ENCODE results near the gene ADAM8.
"Not testable (repeated sequence)": the region's sequence is repeated elsewhere in the genome, so short reads cannot be mapped to it uniquely, and the experiment has no call there.

The ADAM8 gene

DNA sequence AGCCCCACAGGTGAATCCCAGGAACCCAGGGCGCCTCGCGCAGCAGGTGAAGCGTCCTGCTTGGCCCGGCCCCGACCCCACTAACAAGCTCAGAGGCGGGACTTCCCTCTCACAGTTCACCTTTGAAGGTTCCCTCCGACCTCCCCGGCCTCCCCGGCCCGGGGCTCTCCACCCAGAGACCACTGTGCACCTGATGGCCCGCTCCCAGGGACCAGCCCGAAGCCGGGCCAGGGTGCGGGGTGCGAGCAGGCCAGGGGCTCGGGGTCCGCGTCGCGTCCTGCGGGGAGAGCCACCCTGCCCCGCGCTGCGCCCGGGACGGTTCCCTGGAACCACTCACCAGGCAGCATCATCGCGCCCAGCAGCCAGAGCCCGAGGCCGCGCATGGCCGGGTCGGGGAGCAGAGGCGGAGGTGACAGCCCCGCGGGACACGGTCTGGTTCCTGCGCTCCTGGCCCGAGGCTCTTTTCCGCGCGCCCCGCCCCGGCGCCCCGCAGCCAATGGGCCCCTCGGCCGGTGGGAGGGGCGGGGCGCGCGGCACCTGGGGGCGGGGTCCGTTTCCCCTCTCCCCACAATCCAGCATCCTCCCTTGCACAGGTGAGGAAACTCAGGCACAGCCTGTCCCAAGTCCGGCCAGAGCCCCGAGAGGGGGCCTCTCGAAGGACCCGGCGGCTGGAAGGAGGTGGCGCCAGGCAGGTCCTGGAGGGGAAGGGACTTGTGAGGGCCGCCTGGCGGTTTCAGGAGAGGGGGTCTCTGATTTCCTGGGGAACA lies at the start of gene ADAM8:
TSS of gene ADAM8 (minus strand) at position 434 of the 767 bp plus-strand sequence. CDS start at position 383, 51 bp downstream.
- peak; percentile 60 to 61 for DNase-seq

DNA sequence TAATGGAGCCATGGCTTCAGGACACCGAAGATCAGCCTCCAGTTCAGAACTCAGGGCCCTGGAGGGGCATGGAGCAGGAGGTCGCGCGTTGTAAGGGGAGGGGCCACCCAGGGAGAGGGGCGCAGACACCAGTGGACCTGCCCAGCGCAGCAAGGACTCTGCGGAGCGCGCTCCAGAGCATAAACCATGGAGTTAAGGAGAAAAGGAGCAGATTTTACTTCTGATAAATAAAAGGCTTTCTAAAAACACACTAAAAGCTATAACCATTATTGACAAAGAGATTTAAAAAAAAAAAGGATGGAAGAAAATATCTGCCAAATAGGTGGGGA lies 49.5 kb upstream of the ADAM8 start:
- DNase-seq, result no peak

DNA sequence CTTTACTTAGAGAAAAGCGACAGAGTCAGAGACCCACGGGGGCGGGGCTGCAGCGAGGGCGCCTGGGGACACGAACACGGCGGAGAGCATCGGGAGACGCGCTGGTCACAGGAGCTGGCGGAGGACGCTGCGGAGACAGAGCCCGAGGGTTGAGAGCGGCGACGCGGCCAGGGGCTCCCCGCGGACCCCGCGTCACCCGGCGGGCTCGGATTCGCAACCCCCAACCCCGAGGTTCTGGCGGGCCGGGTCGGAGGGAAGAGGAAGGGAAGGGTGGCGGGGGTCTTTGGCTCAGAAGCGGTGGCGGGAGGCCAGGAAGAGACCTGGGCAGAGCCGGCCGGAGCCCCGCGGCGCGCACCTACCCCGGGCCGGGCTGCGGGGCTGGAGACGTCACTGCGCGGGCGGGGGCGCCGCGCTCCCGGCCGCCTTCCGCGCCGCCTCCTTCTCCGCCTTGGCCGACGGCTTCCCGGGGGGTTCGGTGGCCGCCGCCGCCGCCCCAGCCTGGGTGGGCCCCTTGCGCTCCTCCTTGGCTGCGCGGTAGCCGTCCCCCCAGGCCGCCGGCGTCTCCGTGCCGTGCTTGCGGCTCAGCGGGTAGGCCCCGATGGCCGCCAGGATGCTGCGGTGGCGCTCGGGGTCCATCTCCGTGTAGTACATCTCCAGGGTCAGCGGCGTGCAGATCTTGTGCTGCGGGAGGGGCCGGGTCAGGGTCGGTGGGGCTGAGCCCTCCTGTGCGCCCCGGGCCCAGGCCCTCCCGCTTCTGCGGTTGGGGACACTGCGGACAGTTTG lies 49.0 kb upstream of the ADAM8 start:
- peak; percentile 28 to 36 for DNase-seq

DNA sequence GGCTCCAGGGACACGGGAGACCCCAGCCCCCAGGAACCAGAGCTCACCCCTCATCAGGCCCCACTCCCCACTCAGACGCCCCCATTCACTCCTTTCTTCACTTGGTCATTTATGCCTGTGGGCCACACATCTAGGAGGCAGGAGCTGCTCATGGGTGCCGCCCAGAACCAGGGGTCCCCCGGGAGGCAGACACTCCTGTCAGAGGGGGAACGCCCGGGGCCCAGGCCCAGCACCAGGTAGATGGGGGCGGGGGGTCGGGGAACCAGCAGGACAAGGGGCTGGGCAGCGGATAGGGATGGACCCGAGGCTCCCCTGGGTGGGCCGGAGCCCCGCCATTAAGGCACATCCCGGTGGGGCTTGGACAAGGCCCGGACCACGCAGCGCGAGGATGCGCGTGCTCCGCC lies 48.2 kb upstream of the ADAM8 start:
- DNase-seq, result no peak

DNA sequence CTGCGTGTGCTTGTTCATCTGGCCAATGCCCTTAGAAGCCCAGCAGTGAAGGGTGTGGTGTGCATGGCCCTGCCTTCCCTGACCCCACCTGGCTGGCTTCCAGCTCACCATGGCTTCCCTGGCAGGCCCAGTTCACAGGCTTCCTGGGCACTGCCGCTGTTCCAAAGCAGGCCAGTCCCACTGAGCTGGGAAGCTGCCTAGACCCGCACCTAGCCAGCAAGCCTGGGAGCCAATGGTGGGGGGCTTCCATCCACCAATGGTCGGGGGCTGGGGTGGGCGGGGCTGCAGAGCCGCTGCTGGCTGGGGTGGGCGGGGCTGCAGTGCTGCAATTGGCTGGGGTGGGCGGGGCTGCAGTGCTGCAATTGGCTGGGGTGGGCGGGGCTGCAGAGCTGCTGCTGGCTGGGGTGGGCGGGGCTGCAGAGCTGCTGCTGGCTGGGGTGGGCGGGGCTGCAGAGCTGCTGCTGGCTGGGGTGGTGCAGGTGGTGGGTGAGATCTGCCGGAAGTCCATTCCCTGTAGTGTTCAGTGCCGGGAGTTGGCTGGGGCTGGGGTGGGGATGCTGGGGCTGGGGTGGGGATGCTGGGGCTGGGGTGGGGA lies 47.6 kb upstream of the ADAM8 start:
- peak; percentile 56 to 59 for DNase-seq

DNA sequence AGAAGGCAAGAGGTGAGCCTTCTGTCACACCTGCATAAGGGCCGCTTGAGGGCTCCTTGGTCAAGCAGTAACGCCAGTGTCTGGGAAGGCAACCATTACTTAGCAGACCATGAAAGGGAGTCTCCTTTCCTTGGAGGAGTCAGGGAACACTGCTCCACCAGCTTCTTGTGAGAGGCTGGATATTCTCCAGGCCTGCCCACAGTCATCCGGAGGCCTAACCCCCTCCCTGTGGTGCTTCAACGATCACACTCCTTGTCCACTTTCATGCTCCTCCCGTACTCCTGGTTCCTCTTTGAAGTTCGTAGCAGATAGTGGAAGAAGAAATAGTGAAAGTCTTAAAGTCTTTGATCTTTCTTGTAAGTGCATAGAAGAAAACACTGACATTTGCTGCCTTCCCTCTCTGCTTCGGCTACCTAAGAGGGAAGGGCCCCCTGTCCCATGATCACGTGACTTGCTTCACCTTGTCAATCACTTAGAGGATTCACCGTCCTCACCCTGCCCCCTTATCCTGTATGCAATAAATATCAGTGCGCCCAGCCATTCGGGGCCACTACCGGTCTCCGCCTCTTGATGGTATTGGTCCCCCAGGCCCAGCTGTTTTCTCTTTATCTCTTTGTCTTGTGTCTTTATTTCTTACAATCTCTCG lies 45.5 kb upstream of the ADAM8 start:
- DNase-seq, result not testable (repeated sequence)

DNA sequence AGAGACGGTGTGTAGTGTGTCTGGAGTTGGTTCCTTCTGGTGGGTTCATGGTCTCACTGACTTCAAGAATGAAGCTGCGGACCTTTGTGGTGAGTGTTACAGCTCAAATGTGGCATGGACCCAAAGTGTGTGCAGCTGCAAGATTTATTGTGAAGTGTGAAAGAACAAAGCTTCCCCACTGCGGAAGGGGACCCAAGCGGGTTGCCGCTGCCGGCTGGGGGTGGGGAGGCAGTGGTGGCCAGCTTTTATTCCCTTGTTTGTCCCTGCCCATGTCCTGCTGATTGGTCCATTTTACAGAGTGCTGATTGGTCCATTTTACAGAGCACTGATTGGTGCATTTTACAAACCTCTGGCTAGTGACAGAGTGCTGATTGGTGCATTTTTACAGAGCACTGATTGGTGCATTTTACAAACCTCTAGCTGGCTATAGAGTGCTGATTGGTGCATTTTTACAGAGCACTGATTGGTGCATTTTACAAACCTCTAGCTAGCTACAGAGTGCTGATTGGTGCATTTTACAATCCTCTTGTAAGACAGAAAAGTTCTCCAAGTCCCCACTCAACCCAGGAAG lies 44.3 kb upstream of the ADAM8 start:
- not testable (repeated sequence) for DNase-seq

DNA sequence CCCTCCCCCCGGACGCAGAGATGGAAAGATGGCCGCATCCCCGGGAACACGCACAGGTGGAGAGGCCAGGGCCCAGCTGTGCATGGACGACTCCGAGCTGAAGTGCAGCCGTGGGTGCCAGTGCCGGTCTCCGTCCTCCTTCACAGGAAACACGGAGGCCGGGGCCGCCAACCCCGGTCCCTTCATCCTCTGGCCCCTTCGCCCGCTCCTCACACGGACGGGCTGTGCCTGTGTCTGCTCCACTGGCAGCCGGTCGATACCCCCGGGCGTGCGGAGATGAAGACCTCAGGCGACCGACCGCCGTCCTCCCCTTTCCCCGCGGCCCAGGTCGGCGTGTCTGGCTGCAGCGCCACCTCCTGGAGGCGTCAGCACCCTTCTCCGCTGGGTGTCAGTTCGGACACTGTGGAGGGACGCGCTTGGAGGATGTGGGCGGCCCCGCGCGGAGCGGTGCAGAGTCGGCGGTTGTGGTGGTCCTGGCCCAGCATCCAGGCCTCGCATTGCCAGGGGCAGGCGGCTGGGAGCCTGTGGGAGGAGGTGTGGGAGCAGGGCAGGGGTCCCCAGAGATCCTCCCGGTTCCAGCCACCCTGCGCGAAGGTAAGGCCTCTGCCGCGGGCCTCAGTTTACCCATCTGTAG lies 41.9 kb upstream of the ADAM8 start:
- peak; percentile 47 to 48 for DNase-seq

DNA sequence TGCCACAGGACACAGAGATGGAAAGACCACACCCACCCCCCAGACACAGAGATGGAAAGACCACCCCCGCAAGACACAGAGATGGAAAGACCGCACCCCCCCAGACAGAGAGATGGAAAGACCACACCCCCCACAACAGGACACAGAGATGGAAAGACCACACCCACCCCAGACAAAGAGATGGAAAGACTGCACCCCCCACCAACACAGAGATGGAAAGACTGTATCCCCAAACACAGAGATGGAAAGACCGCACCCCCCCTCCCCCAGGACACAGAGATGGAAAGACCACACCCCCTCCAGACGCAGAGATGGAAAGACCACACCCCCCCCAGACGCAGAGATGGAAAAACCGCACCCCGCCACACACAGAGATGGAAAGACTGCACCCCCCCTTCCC lies 40.1 kb upstream of the ADAM8 start:
- no peak for DNase-seq

DNA sequence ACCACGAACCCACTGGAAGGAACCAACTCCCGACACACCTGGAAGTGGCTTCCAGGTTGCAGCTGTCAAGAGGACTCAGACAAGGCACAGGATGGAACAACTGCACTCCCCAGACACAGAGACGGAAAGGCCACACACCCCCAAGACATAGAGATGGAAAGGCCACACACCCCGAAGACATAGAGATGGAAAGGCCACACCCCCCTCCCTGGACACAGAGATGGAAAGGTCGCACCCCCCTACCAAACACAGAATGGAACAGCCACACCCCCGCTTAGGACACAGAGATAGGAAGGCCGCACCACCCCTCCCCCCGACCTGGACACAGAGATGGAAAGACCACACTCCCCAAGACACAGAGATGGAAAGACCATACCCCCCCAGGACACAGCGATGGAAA lies 39.6 kb upstream of the ADAM8 start:
- no peak for DNase-seq

DNA sequence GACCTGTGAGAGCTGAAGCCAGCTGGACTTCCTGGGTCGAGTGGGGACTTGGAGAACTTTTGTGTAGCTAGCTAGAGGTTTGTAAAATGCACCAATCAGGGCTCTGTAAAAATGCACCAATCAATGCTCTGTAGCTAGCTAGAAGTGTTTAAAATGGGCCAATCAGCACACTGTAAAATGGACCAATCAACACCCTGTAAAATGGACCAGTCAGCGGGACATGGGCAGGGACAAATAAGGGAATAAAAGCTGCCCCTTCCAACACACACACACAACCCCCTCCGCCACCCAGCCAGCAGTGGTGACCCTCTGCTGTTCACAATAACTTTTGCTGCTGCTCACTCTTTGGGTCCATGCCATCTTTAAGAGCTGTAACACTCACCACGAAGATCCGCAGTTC lies 39.2 kb upstream of the ADAM8 start:
- DNase-seq, result no peak

DNA sequence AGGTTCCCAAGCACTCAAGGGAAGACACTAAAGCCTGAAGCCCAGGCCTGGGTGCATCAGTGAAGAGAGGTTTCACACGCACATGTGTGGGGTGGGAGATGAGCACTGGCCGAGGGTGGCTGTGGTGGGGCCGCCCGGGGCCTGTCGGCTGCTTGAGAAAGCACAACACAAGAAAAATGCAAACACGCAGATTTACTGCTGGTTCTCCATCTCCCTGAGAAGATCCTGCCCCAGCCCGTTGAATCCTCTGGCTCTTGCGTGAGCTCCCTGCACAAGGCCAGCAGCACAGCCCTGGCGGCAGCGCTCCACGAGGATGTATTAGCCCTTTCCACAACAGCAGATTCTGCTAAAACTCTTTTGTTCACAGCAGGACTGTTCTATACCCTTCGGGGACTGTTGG lies 38.2 kb upstream of the ADAM8 start:
- no peak for DNase-seq

DNA sequence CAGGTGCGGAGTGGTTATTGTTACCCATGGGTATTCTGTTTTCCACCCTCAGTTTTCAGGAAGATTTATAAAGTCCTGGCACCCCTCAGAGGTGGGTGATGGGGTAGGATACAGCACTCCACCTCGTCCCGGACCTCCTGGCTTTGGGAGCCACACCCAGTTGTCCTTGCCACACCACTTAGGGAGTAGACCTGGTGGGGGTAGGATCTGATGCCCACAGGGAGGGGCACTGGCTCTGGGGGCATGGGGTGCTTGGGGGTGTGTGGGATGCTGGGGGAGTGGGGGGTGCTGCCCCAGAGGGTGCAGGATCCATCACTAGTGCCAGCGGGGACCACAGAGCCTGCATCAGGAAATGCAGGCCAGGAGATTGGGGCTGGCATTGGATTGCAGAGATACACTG lies 36.5 kb upstream of the ADAM8 start:
- DNase-seq, result no peak

DNA sequence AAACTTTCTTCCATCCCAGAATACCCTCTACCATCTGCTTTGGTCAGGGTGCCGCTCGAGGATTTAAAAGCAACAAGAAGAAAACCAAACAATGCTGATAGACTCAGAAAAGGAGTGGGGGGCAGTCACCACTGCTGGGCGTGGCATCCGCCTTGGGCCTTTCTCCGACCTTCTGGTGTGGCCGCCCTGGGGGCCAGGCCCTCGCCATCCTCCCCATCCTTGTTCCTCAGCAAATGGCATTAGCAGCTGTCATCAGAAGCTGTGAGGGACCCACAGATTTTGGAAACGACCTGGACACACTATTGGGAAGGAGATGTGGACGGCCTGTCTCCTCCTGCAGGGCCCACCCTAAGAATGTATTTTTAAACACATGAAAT lies 36.1 kb upstream of the ADAM8 start:
- no peak for DNase-seq

DNA sequence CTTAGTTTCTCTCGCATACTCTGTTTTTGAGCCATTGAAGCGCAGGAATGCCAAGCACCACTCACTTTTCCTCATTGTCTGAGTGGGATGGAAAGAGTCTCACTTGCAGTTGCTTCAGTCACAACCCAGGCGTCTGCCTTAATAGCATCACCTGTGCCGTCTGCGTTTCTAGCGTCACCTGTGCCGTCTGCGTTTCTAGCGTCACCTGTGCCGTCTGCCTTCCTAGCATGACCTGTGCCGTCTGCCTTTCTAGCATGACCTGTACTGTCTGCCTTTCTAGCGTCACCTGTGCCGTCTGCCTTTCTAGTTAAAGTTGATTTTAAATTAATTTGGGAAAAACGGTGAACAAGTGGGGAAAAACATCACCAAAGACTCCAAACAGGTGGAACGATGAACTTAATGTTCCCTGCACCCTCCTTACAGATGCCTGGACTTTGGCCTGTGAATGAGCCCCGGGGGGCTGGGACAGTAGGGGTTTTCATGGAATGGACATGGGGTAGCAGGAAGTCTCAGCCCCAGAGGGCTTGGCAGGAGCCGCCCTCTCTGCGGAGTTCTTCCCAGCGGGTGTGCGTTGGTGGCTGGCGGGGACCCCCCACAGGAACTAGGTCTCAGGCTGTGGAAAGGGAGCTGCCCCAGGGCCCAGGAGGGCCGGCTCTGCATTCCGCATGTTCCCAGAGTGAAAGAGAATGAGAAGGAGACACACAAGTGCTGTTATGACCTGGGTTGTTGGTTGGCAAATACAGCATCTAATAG lies 35.5 kb upstream of the ADAM8 start:
- no peak for DNase-seq

DNA sequence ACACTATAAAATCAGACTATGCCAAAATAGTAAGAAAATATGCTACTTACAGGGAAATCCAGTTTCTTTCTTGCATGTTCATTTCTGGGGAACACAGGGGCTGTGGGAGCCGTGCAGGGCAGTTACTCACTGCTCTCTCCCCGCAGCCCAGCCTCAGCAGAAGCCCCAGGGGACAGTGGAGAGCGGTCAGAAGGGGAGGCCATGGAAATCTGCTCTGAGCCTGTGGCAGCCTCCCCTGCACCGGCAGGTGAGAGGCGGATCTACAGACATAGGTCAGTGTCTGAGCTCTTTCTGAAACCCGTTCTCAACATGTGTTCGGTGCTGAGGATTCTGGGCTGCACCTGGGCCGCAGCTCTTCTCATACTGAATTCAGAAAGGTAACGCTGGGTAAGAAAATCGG lies 34.9 kb upstream of the ADAM8 start:
- no peak for DNase-seq

DNA sequence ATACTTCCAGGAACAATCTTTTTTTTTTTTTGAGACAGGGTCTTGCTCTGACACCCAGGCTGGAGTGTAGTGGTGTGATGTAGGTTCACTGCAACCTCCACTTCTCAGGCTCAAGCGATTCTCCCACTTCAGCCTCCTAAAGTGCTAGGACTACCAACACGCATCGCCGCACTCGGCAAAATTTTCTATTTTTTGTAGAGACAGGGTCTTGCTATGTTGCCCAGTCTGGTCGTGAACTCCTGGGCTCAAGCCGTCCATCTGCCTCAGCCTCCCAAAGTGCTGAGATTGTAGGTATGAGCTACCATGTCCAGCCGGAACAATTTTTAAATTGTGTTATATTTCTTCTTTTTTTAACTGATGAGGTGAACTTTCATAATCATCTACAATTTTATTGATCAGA lies 34.1 kb upstream of the ADAM8 start:
- DNase-seq, result no peak

DNA sequence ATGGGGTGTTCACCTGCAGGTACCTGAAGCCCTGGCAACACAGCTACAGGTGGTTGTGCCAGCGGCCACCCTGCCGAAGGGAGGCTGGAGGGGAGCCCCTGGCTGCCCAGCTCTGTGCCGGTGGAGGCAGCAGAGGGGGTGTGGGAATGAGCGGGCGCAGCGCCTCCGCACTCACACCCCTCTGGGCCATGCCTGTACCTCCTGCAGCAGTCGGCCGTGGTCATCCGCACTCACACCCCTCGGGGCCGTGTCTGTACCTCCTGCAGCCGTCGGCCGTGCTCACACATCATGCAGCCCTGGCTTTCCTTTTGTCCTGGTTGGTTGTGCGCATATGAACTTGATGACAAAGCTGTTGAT lies 33.7 kb upstream of the ADAM8 start:
- no peak for DNase-seq

DNA sequence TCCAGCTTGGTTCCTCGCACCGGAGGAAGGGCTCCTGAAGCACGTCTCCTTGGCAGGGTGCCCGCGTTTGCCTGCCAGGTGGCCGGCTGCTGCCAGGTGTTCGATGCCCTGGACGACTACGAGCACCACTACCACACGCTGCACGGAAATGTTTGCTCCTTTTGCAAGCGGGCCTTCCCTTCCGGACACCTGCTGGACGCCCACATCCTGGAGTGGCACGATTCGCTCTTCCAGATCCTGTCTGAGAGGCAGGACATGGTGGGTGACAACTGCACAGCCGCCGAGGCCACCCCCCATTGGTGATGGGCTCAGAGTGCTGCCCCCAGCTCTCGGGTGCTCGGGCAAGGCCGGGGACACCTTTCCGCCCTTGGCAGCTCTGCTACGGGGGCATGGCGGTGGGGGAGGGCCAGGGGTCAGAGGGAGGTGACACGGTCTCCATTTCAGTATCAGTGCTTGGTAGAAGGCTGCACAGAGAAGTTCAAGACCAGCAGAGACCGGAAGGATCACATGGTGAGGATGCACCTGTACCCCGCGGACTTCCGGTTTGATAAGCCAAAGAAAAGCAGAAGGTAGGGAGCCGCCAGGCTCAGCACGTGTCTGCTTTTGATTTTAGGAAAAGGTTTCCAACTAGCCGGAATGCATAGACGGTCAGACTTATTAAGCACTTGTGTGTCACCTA lies 33.2 kb upstream of the ADAM8 start:
- DNase-seq, result no peak

DNA sequence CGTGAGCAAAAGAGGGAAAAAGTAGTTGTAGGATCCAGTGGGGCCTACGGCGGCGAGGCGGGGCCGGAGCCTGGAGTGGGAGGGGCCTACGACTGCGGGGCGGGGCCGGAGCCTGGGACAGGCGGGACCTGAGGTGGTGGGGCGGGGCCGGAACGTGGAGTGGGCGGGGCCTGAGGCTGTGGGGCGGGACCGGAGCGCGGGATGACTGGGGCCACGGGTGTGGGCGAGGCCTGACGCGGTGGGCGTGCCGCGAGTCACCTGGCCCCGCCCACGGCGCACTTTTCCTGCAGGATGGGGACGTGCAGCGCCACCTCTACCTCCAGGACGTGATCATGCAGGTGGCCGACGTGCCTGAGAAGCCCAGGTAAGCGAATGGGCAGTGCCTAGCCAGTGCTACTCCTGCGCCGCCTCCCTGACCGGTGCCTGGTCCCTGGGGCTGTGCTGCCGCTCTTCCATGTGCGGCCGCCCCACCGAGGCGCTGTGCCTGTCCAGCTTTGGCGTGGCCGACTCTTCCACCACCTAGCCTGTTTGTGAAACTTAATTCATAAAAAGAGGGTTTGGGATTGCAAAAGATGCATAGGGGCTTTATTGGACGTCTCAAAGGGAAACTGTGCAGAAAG lies 32.5 kb upstream of the ADAM8 start:
- peak; percentile 92 to 93 for DNase-seq

All from activated CD4-positive, alpha-beta T cell treated with anti-CD3 and anti-CD28 coated beads, Interleukin-2, amount 50 U/mL, for 4 hours (primary cell).